ENCODE results near the gene TMEM273. TPM values are rescaled to one million over a fixed set of nuclear protein-coding genes. Genes with fewer than 3 reads are reported as not detected.
A peak's percentile ranks its signal among the peaks of the same experiment; 100 is the strongest.

TMEM273 gene
- polyA plus RNA-seq, 5 donors, result 5.8 to 10.4 (median 7.3) TPM

- peak in 1 of 2 donors; percentile 42 for DNase-seq
Observed at GRCh38 chr10:49164559-49165188, 23.5 kb downstream of the TMEM273 start.

GRCh38 chr10:49163741-49164140 is 24.4 kb downstream of the TMEM273 start:
- DNase-seq, result no peak

GRCh38 chr10:49162761-49163310 is 25.4 kb downstream of the TMEM273 start:
- DNase-seq, result no peak

DNA sequence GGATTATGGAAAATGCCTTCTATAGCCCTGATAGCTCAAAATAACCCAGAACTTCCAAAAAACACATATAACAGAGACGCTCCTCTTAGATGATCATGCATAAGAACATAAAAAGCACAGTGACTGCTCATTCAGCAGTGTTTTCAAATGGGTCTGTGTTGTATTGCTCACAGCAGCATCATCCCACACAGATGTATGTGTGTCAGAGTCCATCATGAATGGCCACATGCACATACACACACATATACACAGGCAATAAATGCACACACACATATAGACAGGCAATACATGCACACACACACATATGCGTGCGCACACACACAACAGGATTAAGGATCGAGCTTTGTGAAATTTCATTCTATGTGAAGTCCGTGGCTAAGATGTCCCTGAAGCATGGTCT is 26.1 kb downstream of the TMEM273 start:
- no peak for DNase-seq

- no peak for DNase-seq
Observed at GRCh38 chr10:49161411-49161997, 26.7 kb downstream of the TMEM273 start.

DNA sequence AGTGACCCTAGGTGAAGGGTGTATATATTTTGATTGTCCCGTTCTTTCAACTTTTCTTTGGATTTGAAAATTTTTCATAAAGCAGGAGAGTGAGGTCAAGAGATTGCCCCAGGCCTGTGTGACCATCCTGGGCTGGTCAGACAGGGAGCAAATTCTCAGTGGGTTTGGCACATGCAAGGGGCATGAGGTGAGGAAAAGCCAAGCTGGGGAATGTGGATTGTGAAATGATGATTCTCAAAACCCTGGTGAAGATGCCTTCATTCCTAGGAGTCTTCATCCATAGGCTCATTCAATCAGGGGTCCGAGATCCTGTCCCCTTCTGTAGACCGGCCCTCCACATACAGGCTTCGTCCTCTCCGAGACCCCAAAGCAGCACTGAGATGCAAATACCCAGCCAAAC is 27.4 kb downstream of the TMEM273 start:
- DNase-seq, result no peak

- DNase-seq, result no peak
Observed at GRCh38 chr10:49160110-49160509, 28.1 kb downstream of the TMEM273 start.

DNA sequence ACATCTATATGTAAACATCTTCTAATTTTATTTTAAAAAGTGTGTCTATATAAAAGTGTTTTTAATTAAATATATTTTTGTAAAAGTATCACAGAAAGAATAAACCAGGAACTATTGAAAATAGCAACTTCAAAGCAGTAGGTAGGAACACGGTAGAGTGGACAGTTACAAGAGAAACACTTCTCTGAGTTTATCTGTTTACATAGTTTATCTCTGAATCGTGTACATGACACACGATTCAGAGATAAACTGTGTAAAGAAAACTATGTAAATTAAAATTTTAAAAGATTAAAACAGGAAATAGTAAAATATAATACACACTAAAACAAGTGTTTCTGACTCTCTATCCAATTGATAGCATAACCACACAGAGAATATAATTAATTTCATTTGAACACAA is 29.3 kb downstream of the TMEM273 start:
- DNase-seq, result no peak

DNA sequence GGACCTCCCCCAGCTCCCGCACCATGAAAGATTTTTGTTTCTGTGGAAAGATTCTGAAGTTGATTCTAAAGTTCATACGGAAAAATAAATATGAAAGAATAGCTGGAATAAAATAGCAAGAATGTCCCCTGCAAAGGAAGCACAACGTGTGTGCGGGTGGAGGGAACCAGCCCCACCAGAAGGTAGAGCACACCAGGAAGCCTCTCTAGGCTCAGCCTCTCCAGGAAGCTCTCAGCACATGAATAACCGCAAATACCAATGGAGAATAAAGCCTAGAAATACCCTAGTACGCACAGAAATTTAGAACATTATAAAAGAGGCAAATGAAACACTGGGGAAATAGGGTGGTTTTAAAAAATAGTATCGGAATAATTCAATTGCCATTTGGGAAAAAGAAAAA is 29.8 kb downstream of the TMEM273 start:
- DNase-seq, result no peak

GRCh38 chr10:49157229-49157628 is 31.0 kb downstream of the TMEM273 start:
- no peak for DNase-seq

- no peak for DNase-seq
Observed at GRCh38 chr10:49154641-49155040, 33.5 kb downstream of the TMEM273 start.

DNA sequence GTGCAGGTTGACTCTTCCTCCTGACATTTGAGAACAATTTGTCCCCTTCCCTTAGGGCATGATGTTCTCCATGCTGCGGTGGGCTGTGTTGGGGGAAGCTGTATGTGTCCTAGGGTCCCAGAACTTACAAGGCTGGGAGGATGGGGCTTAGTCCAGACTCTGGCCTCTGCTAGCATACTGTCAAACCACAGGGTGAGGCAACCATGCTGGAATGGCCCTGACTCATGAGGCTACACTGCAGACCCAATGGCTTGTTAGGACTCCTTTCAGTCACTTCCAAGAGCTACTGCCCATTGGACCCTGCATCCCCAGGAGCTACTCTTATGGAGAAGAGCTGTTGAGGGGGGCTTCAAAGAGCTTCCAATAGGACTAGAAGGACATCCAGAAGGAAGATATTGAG is 34.2 kb downstream of the TMEM273 start:
- no peak for DNase-seq

DNA sequence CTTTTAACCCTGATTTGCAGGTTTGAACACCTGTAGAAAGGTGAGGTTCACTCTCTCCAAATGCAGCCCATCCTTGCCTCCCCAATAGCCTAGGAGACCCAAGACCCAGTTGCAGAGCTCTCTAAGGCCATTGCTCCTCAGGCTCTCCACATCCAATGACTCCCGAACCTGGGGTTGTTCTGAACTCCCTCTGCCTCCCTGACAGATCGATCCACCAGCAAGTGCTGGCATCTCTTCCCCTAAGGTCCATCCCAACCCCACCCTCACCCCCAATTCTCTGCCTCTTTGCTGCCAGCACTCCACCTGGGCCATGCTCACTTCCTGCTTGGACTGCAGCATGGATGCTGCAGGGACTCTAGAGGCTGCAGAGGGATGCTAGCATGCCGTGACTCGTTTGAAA is 35.1 kb downstream of the TMEM273 start:
- DNase-seq, result no peak

GRCh38 chr10:49152663-49153062 is 35.5 kb downstream of the TMEM273 start:
- no peak for DNase-seq

DNA sequence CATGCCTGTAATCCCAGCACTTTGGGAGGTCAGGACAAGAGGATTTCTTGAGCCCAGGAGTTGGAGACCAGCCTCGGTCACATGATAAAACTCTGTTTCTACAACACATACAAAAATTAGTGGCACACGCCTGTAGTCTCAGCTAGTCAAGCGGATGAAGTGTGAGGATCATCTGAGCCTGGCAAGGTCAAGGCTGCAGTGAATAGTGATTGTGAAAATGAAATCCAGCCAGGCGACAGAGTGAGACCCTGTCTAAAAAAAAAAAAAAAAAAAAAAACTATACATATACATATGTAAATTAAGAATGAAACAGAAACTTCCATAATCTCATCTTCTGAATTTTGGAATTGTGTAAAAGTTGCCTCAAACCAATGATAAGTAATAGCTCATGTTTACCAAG is 36.2 kb downstream of the TMEM273 start:
- no peak for DNase-seq

DNA sequence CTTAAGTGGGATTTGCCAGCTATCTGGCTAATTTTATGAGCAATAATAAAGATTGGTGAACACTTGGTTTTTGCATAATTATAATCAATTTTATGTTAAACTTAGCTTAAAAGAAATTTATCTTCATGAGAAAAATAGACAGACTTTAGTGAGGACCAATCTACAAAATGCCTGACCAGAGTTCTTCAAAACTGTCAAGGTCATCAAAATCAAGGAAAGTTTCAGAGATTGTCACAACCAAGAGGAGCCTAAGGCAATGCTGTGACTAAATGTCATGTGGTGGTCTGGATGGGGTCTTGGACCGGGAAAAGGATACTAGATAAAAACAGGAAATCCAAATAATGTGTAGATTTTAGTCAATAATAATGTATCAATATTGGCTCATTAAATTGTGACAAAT is 36.7 kb downstream of the TMEM273 start:
- DNase-seq, result no peak

DNA sequence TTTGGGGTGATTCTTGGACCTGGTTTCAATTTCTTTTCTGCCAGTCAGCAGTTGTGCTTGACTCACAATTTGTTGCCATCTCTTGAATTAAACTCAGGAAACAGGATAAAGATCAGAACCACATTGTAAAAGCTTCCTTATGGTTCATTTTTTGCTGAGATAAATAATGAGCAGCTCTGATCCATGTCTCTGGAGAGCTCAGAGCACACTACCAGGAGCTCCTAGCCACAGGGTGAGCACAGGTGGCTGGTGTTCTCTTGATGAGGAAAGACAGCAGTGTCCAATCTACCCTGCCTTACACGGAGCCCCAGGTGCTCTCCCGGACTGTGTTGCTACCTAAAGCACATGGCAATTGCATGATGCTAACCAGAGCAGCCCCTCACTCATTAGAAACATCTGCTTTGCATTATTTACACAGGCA is 37.2 kb downstream of the TMEM273 start:
- no peak for DNase-seq

DNA sequence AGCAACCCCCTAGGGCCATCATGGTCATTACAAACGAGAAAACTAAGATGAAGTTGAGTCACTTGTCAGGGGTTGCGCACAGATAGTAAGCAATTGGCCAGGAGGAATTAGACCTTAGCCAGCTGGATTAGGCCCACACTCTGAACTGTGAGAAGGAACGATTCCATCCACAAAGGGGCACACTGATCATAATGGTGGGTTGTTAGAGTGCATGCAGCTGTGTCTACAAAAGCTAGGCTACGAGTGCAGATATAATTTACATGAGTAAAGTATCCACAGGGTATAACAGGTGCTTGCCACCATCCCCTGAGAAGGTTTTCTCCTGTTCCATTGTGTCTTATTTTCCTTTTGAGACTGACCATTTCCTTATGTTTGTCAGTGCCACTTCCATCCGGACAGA is 37.8 kb downstream of the TMEM273 start:
- no peak for DNase-seq

GRCh38 chr10:49149881-49150280 is 38.3 kb downstream of the TMEM273 start:
- DNase-seq, result no peak

DNA sequence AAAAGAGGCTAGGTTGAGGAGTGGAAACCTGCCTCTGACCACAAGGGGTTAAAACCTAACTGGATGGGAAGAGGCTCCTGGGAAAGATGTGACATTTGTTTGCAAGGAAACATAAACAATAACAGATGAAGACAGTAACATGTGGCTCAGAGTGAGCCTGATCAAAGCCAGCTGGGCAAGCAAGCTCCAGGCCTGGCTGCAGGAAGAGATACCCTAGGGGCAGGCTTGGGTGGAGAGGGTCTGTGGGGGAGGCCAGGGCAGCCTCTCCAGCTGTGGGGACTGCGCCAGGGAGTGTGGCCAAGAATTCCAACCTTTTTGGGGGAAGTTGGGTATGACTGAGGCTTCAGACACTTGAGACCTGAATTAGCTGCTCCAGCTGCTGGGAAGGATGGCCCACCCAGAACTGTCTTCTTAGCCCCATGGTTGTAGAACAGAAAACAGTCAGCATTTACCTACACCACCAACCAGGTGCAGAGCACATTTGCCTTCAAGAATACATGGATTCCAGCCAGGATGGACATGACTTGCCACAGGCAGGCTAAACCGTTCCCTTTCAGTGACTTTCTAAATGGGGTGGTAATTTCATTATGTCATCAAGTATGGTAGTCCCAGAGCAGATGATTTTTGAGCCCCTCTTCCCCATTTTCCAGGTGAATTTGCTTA is 44.0 kb downstream of the TMEM273 start:
- peak; percentile 86 to 88 for DNase-seq

DNA sequence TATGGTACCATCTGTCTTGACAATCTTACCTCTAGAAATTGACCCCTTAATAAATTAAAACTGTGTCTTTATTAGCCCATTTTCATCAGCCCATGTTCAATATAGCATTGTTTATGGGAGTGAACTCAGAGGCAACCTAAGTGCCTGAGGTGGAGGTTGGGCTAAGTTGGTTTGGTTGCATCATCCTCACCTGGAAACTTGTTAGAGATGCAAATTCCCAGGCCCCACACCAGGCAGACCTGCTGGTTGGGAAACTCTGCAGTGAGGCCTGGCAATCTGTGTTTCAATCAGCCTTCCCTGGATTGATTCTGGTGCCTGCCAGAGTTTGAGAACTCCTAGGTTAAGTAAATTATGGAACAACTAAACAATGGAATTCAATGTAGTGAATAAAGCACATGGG is 44.9 kb downstream of the TMEM273 start:
- no peak for DNase-seq

DNA sequence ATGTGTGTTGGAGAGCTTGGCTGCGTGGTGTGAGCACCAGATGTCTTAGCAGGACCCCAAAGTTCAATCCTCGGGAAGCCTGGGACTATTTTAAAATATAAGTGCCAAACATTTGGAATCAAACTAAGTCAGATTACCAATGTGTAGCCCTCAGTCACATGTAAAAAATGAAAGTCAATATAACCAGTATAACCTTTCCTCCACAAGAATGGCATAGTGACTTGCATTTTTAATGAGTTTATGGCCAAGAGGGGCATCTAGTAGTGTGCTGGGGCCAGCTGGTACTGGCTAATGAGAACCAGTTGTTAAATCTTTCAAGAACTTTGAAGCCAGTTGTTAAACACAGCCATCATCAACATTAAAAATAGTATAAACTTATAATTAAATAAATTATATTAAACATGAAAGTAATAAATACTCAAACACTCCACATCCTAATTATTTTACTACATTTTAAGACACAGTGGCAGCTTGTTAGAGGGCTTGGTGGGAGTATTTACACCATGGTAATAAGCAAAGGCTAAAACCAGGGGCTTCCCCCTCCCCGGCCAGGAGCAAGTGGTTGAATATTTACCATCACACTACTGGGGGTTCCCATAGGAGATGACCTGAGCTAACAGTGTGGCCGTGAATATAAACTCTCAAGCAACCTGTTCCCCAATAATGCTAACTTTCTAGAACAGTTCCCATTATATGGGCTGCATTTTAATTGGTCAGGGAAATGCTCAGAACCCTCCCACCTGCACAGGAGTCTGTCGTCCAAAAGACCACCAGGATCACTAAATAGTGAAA is 46.5 kb downstream of the TMEM273 start:
- no peak for DNase-seq

Measured in right lung (tissue), 5 donors.